ENCODE data around the gene GALNTL6.

Gene GALNTL6

DNA sequence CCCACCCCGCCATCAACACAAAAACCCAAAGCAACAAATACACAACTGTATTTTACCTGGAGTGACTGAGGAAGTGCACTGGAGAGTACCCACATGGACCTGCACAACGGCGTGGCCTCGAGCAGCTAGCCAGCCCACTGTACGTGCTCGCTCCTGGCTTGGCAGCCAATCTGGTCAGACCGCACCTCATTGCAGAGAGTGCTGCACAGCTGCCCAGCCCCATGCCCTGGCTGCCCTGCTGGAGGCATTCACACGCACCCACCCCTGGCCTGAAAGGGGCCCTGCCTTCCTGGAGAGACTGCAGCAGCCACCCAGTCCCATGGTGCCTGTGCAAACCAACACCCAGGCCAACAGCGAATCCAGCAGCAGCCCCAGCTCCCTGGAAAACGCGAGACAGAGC is 116.3 kb downstream of the GALNTL6 start:
- H3K4me1 Mint-ChIP-seq = no peaks in the 10 kb centered on the region
- no peak for DNase-seq
- no peak overlapping the region for H3K4me3 Mint-ChIP-seq
- H3K27me3 Mint-ChIP-seq = no peaks in the 10 kb centered on the region
- H3K27ac Mint-ChIP-seq = no peak overlapping the region
- ATAC-seq = no peak
- H3K36me3 Mint-ChIP-seq (ENCODE audit: low read depth) = no peaks in the 10 kb centered on the region
- H3K9me3 Mint-ChIP-seq = no peaks in the 10 kb centered on the region

DNA sequence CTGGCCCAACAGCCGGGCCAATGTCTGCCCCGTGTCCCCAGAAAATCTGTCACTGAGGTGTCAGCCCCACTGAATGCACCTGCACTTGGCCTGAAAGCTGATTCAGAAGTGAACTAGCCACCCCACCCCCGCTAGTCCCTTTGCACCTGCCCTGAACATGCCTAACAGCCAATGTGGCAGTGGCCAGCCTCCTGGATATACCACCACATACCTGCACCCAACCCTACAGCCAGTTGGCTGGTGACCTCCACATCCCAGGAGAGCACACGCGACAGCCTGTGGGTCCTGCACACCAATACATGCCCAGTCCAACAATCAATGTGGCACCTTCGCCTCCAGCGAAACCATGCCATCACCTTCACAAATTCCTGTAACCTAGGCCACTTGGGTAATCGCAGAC is 116.7 kb downstream of the GALNTL6 start:
- H3K36me3 Mint-ChIP-seq (ENCODE audit: low read depth) = no peaks in the 10 kb centered on the region

DNA sequence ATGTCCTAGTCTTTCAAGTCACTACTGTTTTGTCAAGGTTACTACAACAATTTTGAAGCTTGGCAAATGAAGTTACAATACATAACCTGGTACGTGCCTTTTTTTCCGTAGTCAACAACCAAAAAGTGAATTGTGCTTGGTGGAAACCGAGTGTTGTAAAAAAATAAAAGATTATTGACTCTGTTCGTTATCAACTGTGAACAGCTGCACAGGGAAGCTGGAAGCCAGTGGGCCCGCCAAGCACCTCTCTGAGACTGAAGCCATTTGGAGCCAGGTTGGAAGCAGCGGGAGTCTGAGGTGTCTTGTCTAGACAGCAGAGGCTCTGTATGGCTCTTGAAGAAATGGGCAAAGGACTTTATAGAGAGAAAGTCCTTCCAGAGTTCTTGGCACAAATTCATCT is 119.0 kb downstream of the GALNTL6 start:
- Mint-ChIP-seq H3K4me1 (no peaks in the 10 kb centered on the region), H3K4me3 (no peak overlapping the region), H3K27me3 (no peaks in the 10 kb centered on the region), H3K9me3 (no peaks in the 10 kb centered on the region), H3K27ac (no peak overlapping the region), H3K36me3 (ENCODE audit: low read depth) (no peaks in the 10 kb centered on the region)
- no peak for ATAC-seq
- DNase-seq = no peak

More for the DNA sequence above, 116.7 kb downstream of the GALNTL6 start:
- no peaks in the 10 kb centered on the region for H3K4me1 Mint-ChIP-seq
- DNase-seq = no peak
- no peaks in the 10 kb centered on the region for H3K27me3 Mint-ChIP-seq
- no peaks in the 10 kb centered on the region for H3K9me3 Mint-ChIP-seq
- no peak overlapping the region for H3K4me3 Mint-ChIP-seq
- no peak for ATAC-seq
- no peak overlapping the region for H3K27ac Mint-ChIP-seq

DNA sequence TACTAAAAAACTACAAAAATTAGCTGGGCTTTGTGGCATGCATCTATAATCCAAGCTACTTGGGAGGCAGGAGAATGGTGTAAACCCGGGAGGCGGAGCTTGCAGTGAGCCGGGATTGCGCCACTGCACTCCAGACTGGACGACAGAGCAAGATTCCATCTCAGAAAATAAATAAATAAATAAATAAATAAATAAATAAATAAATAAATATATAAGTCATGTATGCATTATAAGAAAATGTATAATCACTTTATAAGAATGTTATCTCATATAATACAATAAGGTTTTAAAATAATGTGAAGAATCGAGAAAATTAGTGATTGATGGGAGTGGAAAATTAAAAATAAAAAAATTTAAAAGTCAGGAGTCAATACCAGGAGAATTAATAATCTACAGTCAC is 127.5 kb downstream of the GALNTL6 start:
- no peaks in the 10 kb centered on the region for H3K4me1 Mint-ChIP-seq
- H3K4me3 Mint-ChIP-seq = no peak overlapping the region

DNA sequence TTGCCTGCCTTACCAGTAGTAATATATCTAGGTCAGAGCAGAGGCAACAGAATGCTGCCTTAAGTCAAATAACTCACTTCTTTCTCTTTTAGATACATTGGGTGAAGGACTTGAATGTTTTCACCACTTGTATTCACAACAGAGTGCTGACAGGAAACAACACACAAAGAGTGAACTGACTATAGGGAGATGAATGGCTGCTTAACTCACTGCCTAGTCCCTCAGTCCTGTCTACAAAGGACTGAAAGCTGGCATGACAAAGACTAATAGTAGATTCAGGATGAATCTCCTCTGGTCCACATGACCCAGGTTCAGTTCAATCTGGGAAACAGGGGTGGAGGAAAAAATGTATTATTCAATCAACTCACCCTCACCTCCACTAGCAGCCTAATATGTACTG is 134.2 kb downstream of the GALNTL6 start:
- H3K27me3 Mint-ChIP-seq = no peaks in the 10 kb centered on the region
- no peak for ATAC-seq

More for the DNA sequence above, 127.5 kb downstream of the GALNTL6 start:
- Mint-ChIP-seq H3K9me3 (peaks cover 10% of the 10 kb centered on the region), H3K27ac (no peak overlapping the region), H3K27me3 (no peaks in the 10 kb centered on the region), H3K36me3 (ENCODE audit: low read depth) (no peaks in the 10 kb centered on the region)
- no peak for DNase-seq
- no peak for ATAC-seq

DNA sequence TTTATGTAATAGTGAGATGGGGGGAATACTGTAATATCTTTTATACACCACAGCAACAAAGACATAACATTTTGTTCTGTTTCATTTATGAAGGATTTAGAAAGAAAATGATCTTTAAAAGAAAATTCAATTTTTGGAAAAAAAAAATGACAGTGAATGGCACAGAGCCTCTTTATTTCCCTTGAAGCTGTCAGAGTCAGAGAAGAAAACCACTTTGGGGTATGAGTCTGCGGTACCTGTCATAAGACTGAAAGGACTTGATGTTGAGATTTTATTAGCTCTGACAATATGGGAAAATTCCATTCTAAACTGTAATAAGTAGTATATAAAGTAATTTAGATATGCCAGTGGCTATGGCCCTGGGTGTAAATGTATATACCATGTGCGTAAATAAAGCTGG is 134.8 kb downstream of the GALNTL6 start:
- Mint-ChIP-seq H3K9me3 (peaks cover 7% of the 10 kb centered on the region), H3K36me3 (ENCODE audit: low read depth) (no peaks in the 10 kb centered on the region), H3K27me3 (no peaks in the 10 kb centered on the region), H3K4me1 (no peaks in the 10 kb centered on the region), H3K4me3 (no peak overlapping the region), H3K27ac (no peak overlapping the region)
- no peak for ATAC-seq
- DNase-seq = no peak

More for the DNA sequence above, 134.2 kb downstream of the GALNTL6 start:
- H3K27ac Mint-ChIP-seq = no peak overlapping the region
- DNase-seq = no peak
- peaks cover 7% of the 10 kb centered on the region for H3K9me3 Mint-ChIP-seq
- no peaks in the 10 kb centered on the region for H3K4me1 Mint-ChIP-seq
- no peak overlapping the region for H3K4me3 Mint-ChIP-seq
- no peaks in the 10 kb centered on the region for H3K36me3 Mint-ChIP-seq (ENCODE audit: low read depth)

DNA sequence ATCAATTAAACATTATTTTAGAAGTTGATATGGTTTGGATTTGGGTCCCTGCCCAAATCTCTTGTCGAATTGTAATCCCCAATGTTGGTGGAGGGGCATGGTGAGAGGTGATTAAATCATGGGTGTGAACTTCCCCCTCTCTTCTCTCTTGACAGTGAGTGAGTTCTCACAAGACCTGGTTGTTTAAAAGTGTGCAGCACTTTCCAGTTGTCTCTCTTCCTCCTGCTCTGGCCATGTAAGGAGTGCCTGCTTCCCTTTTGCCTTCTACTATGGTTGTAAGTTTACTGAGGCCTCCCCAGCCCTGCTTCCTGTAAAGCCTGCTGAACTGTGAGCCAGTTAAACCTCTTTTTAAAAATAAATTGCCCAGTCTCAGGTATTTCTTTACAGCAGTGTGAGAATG is 141.4 kb downstream of the GALNTL6 start:
- DNase-seq (no peak), ATAC-seq (no peak)
- Mint-ChIP-seq H3K4me3 (no peak overlapping the region), H3K27ac (no peak overlapping the region), H3K4me1 (no peaks in the 10 kb centered on the region), H3K9me3 (peaks cover 8% of the 10 kb centered on the region), H3K36me3 (ENCODE audit: low read depth) (no peaks in the 10 kb centered on the region), H3K27me3 (no peaks in the 10 kb centered on the region)

DNA sequence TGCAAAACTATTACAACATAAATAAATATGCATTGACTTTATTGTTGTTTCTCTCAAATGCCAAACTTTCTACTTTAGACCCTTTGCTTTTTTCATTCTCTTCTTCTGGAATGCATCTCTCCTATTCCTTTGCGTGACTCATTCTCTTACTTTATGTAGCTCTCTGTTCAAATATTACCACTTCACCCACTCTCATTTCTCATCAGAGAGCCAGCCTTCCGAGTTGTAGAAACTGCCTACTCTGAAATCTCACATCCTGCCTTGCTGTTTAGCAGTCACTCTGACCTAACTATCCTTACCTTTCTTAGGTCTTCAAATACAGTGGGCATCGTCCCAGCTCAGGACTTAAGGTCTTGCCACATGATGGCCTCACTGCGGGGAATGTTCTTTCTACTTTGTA is 143.5 kb downstream of the GALNTL6 start:
- no peak for ATAC-seq
- Mint-ChIP-seq H3K27me3 (no peaks in the 10 kb centered on the region), H3K27ac (no peak overlapping the region)

DNA sequence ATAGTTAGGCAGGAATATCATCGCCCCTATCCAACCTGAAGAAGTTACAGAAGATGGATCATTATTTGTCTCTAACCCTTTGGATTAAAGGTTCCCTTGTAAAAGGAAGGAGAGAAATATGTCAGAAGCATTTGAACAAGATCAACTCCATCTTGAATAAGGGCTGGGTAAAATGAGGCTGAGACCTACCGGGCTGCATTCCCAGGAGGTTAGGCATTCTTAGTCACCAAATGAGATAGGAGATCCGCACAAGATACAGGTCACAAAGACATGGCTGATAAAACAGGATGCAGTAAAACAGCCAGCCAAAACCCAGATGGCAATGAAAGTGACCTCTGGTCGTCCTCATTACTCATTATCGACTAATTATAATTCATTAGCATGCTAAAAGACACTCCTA is 148.9 kb downstream of the GALNTL6 start:
- H3K4me1 Mint-ChIP-seq = no peaks in the 10 kb centered on the region
- no peaks in the 10 kb centered on the region for H3K9me3 Mint-ChIP-seq
- ATAC-seq (no peak), DNase-seq (no peak)
- H3K27ac Mint-ChIP-seq = no peak overlapping the region
- no peaks in the 10 kb centered on the region for H3K27me3 Mint-ChIP-seq
- no peaks in the 10 kb centered on the region for H3K36me3 Mint-ChIP-seq (ENCODE audit: low read depth)
- no peak overlapping the region for H3K4me3 Mint-ChIP-seq

More for the DNA sequence above, 143.5 kb downstream of the GALNTL6 start:
- Mint-ChIP-seq H3K36me3 (ENCODE audit: low read depth) (no peaks in the 10 kb centered on the region), H3K4me1 (no peaks in the 10 kb centered on the region), H3K4me3 (no peak overlapping the region), H3K9me3 (peaks cover 4% of the 10 kb centered on the region)
- DNase-seq = no peak

DNA sequence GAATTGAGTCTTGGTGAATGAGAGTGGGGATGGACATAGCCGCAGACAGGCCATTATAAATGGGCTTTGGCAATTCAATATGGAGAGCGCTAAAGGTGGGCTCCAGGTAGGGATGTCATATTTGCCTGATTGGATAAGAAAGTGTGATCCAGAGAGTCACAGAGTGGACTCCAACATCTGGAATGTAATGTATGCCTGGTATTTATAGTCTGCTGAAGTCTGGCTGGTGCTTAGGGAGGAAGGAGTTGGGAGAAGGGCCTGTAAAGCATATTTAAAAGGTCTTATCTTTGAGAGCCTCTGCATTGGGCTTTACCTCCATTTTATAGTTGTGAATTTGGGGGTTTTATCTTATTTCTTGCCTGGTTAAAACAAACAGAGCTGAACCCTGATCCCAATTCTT is 153.2 kb downstream of the GALNTL6 start:
- DNase-seq (no peak), ATAC-seq (no peak)
- H3K4me3 Mint-ChIP-seq = no peak overlapping the region
- H3K36me3 Mint-ChIP-seq (ENCODE audit: low read depth) = no peaks in the 10 kb centered on the region
- no peaks in the 10 kb centered on the region for H3K27me3 Mint-ChIP-seq
- H3K9me3 Mint-ChIP-seq = peaks cover 16% of the 10 kb centered on the region
- no peaks in the 10 kb centered on the region for H3K4me1 Mint-ChIP-seq
- H3K27ac Mint-ChIP-seq = no peak overlapping the region

DNA sequence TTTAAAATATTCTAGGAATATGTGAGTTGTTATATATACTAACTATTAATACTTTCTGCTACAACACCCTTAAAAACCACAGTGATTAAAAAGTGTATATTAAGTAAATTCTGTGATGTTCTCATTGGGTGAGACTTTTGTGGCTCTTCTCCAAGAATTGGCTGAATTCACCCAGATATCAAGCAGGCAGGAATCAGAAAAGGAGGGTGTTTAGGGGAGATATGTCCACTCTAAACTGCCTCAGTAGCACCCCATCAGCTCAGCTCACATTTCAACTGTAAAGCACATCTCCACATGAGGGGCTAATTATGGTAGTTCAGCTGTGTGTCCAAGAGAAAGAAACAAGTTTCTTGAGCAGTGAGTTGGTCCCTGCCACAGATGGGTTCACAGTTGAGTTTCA is 165.0 kb downstream of the GALNTL6 start:
- Mint-ChIP-seq H3K4me1 (no peaks in the 10 kb centered on the region), H3K27me3 (no peaks in the 10 kb centered on the region), H3K9me3 (peaks cover 4% of the 10 kb centered on the region), H3K36me3 (ENCODE audit: low read depth) (no peaks in the 10 kb centered on the region), H3K4me3 (no peak overlapping the region), H3K27ac (no peak overlapping the region)
- DNase-seq = no peak
- ATAC-seq = no peak

DNA sequence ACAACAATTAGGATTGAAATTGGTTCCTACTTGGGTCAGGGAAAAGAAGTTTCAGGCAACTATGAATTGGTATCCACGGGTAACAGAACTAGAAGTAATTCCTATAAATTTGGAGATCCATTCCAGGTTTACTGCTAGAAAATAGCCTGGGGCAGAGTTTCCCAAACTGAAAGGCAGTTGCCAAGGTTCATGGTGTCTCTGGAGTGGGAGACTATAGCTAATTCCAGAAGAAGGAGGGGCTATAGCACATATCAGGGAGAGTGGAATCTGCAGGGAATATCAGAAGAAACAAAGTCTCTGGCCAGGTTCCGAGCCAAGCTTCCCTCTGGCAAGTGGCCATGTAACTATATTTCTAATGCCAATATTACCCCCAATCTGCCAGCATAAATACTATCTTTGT is 166.3 kb downstream of the GALNTL6 start:
- no peak overlapping the region for H3K4me3 Mint-ChIP-seq

DNA sequence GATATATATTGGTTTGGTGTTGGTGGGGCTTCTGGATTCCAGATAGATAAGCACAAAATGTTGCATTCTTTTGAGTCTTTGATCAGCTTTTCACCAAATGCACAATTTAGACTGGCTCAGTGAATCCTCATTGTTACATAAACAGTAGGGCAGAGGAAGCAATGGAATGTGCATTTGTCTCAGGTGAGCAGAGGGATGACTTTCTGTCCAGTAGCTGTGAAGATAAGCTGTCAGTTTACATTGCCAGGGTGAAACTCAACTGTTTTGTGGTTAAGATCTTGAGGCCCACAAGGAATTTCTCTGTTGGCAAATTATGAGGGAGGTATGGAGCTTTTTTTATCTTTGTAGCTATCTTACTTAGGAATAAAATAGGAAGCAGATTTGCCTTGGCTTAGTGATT is 168.0 kb downstream of the GALNTL6 start:
- DNase-seq (no peak), ATAC-seq (no peak)
- Mint-ChIP-seq H3K9me3 (peaks cover 4% of the 10 kb centered on the region), H3K4me1 (no peaks in the 10 kb centered on the region), H3K27ac (no peak overlapping the region), H3K36me3 (ENCODE audit: low read depth) (no peaks in the 10 kb centered on the region), H3K27me3 (no peaks in the 10 kb centered on the region), H3K4me3 (no peak overlapping the region)

More for the DNA sequence above, 166.3 kb downstream of the GALNTL6 start:
- H3K4me1 Mint-ChIP-seq = no peaks in the 10 kb centered on the region
- DNase-seq = no peak
- H3K27me3 Mint-ChIP-seq = no peaks in the 10 kb centered on the region
- no peak overlapping the region for H3K27ac Mint-ChIP-seq
- H3K9me3 Mint-ChIP-seq = peaks cover 4% of the 10 kb centered on the region
- no peak for ATAC-seq
- no peaks in the 10 kb centered on the region for H3K36me3 Mint-ChIP-seq (ENCODE audit: low read depth)

DNA sequence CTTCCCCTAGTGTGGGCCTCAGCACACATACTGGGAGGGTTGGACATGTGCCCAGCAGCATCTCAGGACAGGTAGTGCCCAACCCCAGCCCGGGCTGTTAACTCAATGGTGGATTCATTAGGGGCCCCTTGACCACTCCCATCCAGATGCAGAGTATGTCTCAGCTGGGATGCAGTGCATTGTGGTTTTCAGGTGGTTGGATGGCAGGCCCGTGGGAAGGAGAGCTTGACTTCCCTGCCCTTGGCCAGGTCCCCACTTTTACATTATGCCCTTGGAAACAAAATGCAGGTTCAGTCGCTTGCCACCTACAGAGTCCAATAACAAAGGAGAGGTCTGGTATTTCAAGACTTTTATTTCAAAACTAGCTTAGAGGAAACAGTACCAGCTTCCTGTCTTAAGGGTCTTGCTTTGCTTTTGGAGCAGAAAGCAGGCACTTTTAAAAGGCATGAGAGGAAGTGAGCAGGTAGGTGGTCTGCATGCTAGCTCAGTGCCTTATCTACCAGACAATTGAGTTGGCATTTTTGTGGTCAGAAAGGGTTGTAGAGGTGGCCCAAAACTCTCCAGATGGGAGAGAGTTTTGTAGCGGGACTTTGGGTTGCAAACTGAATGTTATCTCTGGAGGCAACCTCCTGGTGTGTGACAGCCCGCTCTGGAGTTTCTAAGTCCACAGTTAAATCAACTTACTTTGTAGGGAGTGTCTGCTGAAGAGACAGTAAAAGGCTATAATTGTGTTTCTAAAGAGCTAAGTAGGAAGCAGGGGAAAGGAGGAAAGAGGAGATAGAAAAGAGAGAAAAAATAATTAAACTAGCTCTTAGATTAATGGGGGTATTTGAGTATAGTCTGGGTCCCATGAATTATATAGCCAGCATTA is 171.0 kb downstream of the GALNTL6 start:
- Mint-ChIP-seq H3K4me3 (no peak overlapping the region), H3K4me1 (no peaks in the 10 kb centered on the region)

DNA sequence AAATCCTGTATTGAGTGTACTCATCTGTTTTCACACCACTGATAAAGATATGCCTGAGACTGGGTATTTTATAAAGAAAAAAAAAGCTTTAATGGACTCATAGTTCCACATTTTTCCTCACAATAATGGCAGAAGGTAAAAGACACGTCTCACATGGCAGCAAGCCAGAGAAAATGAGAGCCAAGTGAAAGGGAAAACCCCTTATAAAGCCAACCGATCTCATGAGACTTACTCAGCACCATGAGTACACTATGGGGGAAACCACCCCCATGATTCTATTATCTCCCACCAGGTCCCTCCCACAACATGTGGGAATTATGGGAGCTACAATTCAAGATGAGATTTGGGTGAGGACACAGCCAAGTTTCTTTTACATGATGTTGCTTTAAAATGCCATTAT is 171.9 kb downstream of the GALNTL6 start:
- ATAC-seq = no peak
- no peaks in the 10 kb centered on the region for H3K36me3 Mint-ChIP-seq (ENCODE audit: low read depth)
- H3K4me1 Mint-ChIP-seq = no peaks in the 10 kb centered on the region

More for the DNA sequence above, 171.0 kb downstream of the GALNTL6 start:
- H3K9me3 Mint-ChIP-seq = peaks cover 4% of the 10 kb centered on the region
- DNase-seq = no peak
- no peak for ATAC-seq
- H3K27me3 Mint-ChIP-seq = no peaks in the 10 kb centered on the region
- no peak overlapping the region for H3K27ac Mint-ChIP-seq
- H3K36me3 Mint-ChIP-seq (ENCODE audit: low read depth) = no peaks in the 10 kb centered on the region

More for the DNA sequence above, 171.9 kb downstream of the GALNTL6 start:
- no peak for DNase-seq
- H3K9me3 Mint-ChIP-seq = peaks cover 4% of the 10 kb centered on the region
- no peak overlapping the region for H3K4me3 Mint-ChIP-seq
- H3K27ac Mint-ChIP-seq = no peak overlapping the region
- H3K27me3 Mint-ChIP-seq = no peaks in the 10 kb centered on the region
